Renal cortical epithelial cell (primary cell): ENCODE data around the gene CNDP1. TPM values are rescaled to one million over a fixed set of nuclear protein-coding genes. Genes with fewer than 3 reads are reported as not detected.

Experiments used
- DNase-seq: peaks from one replicate; pipeline ENCODE4 v3.0.0-alpha.2; 2011; ENCODE audit warnings: low read depth
- total RNA-seq: library from RNA; depleted of rRNA; stranded (reverse); fragments of >200 nt; gene quantifications from 2 replicates; pipeline ENCODE4 v1.2.3, GENCODE V29; 2014

The CNDP1 gene
- total RNA-seq, 1 donor from 2014 or later, result 0.05 TPM

DNA sequence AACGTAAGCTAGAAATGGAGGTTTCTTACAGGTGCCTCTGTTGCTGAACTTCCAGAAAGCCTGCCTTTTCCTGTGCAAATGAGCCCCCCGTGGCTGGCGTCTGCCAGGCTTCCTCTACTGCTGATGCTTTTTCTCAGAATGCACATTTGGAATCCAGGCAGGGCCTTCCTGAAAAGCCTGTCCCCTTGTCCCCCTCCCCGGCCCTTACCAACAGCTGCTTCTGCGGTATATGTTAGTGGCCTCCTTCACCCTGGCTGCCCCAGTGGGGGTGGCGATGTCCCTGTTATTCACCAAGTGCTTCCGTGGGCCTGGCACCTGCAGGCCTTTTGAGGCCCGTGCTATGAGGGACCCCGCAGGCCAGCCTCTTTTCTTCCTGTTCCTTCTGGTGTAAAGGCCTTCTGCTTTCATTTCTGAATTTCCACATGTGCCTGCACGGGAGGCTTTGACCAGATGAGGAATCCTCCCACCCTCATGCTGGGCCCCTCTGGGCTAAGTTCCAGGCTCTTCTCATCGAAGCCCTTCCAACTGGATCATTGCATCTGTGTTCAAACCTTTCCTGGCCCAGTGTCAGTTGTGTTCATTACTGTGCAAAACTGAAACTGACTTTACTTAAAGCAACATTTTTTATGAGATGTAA is 27.7 kb upstream of the CNDP1 start:
- no peak for DNase-seq

DNA sequence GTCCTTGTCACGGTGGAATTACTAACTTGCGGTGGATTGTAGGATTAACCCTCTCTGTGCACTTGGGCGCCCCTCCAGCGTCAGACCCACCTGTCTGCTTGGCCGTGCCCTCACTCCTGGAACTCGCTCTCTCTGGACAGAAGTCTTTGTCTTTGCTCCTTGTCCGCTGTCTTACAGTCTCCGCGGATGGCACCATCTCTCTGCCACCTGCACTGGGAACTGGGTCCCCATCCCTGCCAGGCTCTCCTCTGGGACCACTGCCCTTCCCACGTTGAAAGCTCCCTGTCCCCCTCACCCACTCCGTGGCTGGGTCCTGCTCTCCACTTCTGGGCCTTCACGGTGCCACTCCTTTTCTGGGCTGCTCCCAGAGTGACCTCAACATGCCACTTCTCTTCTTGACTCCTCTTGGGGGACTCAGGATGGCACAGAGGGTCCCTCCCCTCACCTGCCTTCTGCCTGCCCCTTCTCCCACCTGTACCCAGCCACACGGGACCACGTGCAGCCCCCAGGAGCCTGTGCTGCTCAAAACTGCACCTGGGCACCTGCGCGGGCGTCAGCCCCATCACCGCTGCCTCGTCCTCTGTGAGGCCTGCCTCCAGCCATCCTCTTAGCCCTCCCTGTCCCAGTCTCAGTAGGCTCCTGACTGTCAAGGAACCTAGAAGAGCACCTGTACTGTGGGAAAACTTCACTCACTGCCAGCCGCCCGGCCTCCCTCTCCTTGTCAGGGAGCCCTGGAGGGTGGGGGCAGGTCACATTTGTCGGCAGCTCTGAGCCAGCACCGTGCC is 27.0 kb upstream of the CNDP1 start:
- DNase-seq, result no peak

- DNase-seq, result no peak
These were observed 26.4 kb upstream of the CNDP1 start for GRCh38 chr18:74507927-74508326.

DNA sequence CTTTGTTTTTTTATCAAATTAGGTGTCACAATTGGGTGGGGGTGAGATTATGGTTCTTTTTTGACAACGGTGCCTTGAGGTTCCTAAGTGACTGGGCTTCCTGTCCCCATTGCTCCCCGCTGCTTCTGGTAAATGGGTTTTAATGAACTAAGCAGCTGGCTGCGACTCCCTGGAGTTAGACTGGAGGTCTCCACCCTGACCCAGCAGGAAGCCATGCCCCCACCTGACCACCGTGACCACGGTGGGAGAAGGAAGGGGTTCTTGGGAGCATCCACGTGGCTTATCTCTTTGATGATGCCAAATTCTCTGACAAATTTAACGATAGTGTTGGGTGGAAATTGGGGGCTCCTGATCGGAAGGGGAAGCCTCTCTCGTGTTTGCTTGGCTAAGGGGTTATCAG is 25.9 kb upstream of the CNDP1 start:
- no peak for DNase-seq

DNA sequence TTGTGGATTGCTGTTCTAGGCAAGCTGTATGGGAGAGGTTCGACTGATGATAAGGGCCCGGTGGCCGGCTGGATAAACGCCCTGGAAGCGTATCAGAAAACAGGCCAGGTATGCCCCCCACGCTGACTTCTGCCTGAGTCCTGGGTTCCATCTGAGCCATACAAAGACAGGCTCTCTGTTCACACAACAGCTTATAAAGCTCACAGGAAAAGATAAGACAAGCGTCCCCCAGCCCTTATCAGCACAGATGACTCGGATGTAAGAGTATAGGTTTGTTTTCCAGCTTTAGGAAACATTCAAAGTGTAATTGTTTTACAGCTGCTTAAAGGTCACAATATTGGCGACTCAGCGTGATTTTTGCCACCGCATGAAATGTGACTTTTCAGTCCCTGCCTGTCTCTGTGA is 25.5 kb upstream of the CNDP1 start:
- DNase-seq, result no peak

- DNase-seq, result no peak
These were observed 24.2 kb upstream of the CNDP1 start for GRCh38 chr18:74509856-74510769.

DNA sequence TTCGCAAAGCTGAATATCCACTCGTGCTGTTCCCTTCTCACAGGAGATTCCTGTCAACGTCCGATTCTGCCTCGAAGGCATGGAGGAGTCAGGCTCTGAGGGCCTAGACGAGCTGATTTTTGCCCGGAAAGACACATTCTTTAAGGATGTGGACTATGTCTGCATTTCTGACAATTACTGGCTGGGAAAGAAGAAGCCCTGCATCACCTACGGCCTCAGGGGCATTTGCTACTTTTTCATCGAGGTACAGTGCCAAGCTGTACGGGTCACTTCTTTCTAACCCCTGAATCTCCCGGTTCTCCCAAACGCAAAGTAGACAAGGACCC is 23.6 kb upstream of the CNDP1 start:
- DNase-seq, result no peak

- DNase-seq, result no peak
These were observed 22.5 kb upstream of the CNDP1 start for GRCh38 chr18:74511823-74512222.

DNA sequence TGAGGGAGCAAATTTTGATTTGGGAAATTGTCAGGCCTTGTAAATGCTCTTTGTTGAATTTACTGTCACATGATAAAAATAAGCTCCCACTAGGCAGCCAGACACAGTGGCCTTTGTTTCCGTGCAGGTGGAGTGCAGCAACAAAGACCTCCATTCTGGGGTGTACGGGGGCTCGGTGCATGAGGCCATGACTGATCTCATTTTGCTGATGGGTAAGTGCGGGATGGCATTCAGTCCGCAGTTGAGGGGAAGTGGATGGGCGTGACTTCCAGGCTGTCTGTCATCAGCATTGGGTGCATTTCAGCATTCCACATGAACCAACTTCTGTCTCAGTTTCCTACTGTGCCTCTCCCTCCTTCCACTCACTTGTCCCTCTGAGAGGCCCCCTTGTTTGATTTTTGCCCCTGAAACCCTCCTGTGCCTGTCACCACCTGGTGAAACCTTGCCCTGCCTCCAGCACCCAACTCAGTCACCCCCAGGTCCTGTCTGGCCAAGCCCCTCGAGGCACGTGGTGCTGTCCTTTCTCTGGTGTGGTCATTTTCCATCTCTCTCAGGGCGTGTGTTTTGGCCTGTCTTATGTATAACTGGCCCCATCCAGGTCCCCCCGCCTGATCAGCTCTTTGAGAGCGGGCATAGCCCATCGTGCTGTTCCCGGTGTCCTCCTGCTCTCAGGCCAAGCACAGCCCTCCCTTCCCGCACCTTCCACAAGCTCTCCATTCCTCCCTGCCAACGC is 21.8 kb upstream of the CNDP1 start:
- no peak for DNase-seq

DNA sequence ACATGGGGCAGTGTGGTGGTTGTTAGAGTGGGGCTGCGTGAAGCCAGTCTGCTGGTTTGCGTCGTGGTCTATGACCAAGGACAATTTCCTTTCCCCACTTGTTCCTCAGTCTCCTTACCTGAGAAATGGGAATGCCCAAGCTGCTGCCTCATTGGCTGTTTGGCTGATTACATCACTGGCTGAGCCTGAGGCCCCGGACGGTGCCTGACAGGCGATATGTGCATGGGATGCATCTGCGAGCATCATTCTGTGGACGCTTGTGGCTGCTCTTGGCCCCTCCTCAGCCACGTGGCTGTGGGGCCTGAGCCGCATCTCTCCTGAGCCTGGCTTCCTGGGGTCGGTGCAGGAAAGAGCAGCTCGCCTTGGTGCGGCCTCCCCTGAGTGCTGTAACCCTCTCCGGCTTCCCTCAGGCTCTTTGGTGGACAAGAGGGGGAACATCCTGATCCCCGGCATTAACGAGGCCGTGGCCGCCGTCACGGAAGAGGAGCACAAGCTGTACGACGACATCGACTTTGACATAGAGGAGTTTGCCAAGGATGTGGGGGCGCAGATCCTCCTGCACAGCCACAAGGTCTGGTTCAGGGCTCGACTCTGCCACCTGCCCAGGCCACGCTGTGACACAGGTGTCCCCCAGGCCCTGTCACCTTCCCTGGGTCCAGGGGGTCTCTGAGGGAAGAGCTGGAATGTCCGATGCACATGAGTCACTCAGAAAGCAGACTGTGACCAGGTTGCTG is 21.0 kb upstream of the CNDP1 start:
- DNase-seq, result no peak

GRCh38 chr18:74513883-74514205 is 20.5 kb upstream of the CNDP1 start:
- no peak for DNase-seq

DNA sequence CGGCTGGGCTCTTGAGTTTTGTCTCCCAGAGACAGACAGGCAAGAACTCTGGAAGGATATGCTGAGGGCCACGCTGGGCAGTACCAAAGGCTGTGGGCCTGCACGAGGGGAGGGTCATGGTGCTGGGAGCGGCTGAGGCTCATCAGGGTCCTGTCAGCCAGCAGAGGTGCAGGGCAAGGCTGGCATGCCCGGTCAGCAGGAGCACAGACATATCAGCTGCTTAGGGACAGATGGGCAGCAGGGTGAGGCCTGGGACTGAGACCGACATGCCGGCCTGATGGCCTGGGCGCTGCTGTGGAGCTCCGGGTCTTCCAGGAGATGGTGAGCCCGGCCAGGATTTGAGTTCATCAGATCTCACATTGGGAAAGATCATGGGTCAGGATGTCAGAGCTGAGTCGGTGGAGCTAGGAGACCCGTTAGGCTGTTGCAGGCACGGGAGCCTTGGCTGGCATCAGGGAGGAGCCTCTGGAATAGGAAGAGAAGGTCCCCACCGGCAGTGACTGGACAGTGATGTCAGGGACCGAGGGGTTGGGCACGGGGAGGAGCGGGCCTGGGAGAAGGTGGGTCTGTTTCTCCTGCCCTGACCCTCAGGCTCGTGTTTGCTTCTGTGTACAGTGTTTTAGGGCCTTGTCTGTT is 19.3 kb upstream of the CNDP1 start:
- no peak for DNase-seq

GRCh38 chr18:74515620-74516231 is 18.6 kb upstream of the CNDP1 start:
- DNase-seq, result no peak

- DNase-seq, result no peak
These were observed 17.7 kb upstream of the CNDP1 start for GRCh38 chr18:74516271-74517235.

DNA sequence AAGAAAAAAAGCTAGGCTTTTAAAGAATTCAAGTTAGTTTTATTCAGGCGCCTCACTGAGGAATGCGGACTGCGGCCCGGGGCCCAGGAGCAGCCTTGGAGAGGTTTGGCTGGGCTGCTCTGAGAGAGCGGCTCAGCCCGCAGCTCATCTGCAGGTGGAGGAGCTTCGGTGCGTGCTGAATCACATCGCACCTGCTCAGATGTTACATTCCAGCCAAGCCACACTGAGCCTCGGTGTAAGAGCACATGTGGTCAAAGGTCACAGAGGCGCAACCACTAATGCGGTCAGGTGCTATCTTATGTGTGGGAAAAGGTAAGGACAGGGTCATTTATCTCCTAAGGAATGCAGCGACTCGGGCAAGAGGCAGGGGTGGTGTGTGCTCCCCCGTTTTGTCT is 17.1 kb upstream of the CNDP1 start:
- no peak for DNase-seq

- no peak for DNase-seq
These were observed 15.6 kb upstream of the CNDP1 start for GRCh38 chr18:74518456-74519295.

- DNase-seq, result no peak
These were observed 14.8 kb upstream of the CNDP1 start for GRCh38 chr18:74519320-74520095.
